LNCaP clone FGC (cell line): ENCODE measurements around the gene NT5C3A.
"Not testable (repeated sequence)": the region's sequence is repeated elsewhere in the genome, so short reads cannot be mapped to it uniquely, and the experiment has no call there.

Experiments used
- DNase-seq: peaks from one replicate; pipeline ENCODE4 v3.0.0-alpha.2; 2011; ENCODE audit warnings: low read depth
- H3K4me3 ChIP-seq: 2 replicates; pipeline ENCODE4 v1.5.1; 2011; ENCODE audit warnings: mild to moderate bottlenecking, low read depth, low read length, control low read depth
- TF ChIP-seq, protein P1 (sequence below): IDR thresholded peaks from 2 replicates; pipeline ENCODE4 v1.5.1; 2012; ENCODE audit warnings: mild to moderate bottlenecking; ENCODE audit not compliant: control insufficient read depth, insufficient read depth; ENCODE audit errors: extremely low read depth

NT5C3A gene

DNA sequence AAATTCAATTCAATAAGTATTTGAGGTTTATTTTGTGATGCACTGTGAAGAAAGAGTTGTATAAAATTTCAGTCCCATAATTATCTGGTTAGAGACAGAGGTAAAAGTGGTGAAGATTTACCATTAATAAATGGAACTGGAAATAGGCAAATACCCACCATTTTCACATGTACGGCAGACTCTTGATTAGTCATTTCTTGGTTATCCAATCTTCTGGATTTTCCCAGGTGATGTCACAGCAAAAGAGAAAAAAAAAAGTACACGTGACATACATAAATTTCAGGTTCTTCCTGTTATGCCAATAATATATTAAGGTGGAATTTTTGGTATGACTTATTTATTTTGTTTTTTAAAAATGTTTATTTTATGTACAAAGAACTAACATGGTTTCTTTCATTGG, 26.8 kb downstream of the NT5C3A start:
- no peak overlapping the region for H3K4me3 ChIP-seq
- TF ChIP-seq, protein P1, sequence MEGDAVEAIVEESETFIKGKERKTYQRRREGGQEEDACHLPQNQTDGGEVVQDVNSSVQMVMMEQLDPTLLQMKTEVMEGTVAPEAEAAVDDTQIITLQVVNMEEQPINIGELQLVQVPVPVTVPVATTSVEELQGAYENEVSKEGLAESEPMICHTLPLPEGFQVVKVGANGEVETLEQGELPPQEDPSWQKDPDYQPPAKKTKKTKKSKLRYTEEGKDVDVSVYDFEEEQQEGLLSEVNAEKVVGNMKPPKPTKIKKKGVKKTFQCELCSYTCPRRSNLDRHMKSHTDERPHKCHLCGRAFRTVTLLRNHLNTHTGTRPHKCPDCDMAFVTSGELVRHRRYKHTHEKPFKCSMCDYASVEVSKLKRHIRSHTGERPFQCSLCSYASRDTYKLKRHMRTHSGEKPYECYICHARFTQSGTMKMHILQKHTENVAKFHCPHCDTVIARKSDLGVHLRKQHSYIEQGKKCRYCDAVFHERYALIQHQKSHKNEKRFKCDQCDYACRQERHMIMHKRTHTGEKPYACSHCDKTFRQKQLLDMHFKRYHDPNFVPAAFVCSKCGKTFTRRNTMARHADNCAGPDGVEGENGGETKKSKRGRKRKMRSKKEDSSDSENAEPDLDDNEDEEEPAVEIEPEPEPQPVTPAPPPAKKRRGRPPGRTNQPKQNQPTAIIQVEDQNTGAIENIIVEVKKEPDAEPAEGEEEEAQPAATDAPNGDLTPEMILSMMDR, result no peak

DNA sequence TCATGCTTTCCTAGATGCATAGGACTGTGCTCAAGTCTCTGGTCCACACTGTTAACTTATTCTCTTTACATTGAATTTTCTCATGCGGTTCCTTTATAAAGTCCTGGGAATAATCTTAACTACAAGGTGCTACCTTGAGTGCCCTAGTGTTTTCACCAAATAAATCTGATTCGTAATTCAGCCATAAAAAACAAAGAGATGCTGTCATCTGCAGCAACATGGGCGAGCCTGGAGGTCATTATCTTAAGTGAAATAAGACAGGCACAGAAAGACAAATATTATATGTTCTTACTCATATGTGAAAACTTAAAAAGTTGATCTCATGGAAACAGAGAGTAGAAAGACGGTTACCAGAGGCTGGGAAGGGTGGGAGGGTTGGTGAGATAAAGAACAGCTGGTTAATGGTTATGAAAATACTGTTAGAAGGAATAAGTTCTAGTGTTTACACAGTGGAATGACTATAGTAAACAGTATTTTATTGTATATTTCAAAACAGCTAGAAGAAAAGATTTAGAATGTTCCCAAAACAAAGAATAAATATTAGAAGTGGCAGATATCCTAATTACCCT, 38.3 kb downstream of the NT5C3A start:
- TF ChIP-seq, protein P1, result no peak
- no peak for DNase-seq
- no peak overlapping the region for H3K4me3 ChIP-seq

More for the DNA sequence above, 26.8 kb downstream of the NT5C3A start:
- no peak for DNase-seq

DNA sequence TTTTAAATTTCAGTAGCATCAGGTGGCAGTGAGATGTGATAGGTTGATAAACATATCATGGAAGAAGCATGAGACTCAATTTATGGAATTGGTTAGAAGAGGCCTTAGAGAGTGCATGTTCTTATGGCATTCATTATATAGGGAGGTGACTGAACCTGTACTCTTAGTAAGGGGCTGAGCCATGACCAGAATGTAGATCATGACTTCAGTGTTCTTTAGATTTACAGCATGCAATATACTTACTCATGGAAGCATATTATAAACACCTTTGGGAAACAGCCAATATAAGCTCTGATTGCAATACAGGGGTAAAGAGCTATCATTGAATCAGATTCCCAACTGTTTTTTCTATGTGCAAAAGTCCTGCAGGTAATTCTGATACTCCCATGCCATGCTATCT, 50.2 kb downstream of the NT5C3A start:
- no peak for DNase-seq
- TF ChIP-seq, protein P1, result no peak
- no peak overlapping the region for H3K4me3 ChIP-seq

DNA sequence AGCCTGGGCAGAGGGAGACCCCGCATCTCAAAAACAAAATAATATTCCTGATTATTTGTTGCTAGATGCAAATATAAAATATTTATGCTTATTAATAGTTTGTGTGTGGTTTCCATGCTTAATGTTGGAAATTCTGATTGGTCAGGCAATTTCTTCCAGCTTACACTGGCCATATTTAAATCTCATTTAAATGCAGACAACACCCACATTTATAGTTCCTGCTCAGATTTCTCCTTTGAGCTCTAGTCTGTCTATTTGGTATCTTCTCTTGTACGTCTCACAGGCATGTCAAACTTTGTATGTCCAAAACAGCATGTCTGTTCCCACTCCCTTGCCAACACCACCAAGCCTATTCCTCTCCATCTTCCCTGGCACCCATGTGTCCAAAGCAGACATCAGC, 52.8 kb downstream of the NT5C3A start:
- H3K4me3 ChIP-seq, result no peak overlapping the region
- TF ChIP-seq, protein P1, result no peak
- no peak for DNase-seq

DNA sequence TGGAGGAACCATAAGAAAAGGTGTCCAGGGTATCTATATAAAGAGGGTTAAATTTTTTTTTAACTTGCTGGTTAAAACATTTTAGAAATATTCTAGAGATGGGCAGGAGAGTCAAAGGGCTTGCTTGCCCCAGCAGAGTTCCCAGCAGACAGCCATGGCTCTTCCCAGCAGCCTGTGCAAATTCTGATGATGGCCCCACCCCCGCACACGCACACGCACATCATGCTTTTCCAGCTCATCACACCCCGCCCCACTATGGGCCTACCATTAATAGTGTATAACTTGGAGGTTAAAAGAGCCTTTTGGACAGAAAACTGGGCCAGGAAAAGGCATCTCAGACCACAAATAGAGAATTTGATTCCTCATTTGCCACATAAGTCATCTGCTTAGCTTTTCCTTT, 56.9 kb downstream of the NT5C3A start:
- not testable (repeated sequence) for DNase-seq

DNA sequence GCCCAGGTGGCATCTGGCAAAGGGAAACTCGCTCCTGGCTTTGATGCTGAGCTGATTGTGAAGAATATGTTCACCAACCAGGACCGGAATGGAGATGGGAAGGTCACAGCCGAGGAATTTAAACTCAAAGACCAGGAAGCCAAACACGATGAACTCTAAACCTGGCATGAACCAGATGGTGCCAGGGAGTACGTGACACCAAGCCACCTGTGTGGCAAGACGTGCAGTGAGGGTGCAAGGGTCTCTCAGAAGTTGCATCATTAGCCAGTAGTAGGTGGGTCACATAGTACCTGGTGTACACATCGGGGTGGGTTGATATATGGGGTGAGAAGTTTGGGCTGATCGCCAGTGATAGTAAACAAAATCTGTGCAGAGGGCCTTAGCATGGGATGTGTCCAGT, 57.4 kb downstream of the NT5C3A start:
- not testable (repeated sequence) for DNase-seq, H3K4me3 ChIP-seq

More for the DNA sequence above, 56.9 kb downstream of the NT5C3A start:
- not testable (repeated sequence) for H3K4me3 ChIP-seq

DNA sequence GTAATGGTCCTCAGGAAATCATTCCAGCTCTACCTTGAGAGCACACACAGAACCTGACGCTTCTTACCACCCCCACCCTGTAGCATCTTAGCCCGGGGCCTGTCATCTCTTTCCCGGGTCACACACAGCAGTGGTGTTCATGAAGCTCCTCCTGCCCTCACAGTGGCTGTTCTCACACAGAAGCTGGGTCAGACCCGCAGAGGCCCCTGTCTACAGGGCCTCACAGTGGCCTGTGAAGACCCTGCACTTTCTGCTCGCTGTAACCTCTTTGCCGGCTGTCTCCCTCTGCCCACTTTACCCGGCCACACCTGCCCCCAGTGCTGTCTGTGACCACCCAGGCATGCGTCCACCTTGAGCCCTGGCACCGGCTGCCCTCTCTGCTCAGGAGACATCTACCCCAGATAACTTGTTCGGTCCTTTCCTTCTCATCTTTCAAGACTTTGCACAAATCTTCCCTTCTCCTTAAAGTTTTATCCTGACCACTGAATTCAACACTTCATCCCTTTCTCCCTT, 58.4 kb downstream of the NT5C3A start:
- H3K4me3 ChIP-seq, DNase-seq: not testable (repeated sequence)

DNA sequence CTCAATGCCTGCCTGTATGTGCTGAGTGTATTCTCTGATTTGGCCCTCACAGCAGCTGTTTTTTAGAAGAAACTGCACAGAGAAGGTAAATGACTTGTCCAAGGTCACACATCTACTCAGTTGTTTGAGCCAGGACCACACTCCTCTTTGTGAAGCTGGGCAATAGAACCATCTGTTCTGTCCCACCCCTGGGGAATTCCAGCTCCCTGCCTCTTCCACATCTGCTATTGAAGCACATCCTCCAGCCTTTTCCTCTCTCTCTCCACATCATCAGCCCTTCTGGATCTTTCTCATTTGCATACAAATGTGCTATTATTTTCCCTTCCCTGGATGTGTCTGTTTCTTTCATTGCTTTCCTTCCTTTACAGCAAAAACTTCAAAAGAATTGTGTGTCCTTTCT, 59.5 kb downstream of the NT5C3A start:
- not testable (repeated sequence) for DNase-seq, H3K4me3 ChIP-seq

DNA sequence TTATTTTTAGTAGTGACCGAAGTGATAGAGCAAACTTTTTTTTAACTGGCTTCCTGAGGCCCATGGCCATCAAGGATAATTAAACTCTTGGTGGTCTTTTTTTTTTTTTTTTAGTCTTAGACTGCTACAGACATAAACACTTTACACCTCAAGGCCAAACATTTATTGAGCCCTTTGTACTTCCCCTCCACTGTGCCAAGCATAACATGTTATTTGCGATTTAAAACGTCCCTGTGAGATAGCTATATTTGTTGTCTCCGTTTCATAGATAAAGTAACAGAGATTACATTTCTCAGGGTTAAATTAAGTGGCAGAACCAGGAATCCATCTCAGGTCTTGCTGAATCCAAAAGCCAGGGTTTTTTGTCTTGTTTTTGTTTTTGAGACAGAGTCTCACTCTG, 63.2 kb downstream of the NT5C3A start:
- not testable (repeated sequence) for DNase-seq

DNA sequence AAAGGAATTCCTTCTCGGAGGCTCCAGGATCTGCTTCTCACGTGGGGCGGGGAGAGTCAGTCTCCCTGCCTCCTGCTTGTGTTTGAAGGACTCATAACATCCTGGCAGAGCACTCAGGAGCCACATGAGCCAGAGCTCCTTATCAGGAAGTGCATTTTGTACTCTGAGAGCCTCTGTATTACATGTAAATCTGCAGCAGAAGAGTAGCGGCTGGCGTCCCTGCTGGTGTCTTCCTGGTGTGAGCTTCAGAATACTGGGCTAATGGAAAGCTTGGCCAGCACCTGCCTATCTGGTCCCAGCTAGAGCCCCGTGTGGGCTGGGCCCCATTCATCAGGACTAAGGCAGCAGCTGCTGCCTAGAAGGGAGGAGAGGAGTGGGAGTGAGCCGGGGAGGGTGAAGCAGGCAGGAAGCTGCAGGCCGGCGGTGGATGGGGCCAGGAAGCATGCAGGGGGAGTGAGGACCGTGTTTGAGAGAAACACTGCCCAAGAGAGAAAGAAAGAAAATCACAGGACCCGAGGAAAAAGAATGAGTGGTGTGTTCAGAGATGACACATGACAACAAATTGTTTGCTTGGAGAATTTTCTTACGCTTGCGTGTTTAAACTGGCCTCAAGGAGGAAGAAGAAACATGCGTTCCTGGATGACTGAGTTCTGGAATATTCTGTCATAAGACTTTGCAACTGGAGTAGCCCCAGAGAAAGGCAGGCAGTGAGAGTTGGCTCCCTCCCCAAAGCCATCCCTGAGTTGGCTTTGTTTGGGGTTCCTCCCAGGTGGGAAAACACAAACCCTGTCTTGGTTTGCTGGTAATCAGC, 64.0 kb downstream of the NT5C3A start:
- DNase-seq, result peak; percentile 35
- H3K4me3 ChIP-seq, result not testable (repeated sequence)

More for the DNA sequence above, 63.2 kb downstream of the NT5C3A start:
- H3K4me3 ChIP-seq, result not testable (repeated sequence)

DNA sequence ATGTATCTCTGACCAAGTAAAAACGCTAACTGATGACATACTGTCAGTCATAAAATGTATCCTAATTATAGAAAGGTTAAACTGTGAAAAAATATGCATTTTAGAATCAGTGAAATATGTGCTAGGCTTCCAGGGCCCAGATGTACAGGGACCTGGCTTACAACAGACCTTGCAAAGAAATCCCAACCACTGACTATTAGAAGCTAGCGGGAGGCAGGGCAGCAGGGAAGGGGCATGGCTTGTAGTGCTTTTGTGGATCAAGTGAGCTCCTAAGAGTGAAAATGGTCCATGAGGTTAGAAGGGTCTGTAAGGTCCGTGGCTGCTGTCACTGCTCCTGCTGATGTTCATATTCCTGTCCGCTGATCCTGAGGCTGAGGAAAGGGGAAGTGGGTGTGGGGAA, 64.6 kb downstream of the NT5C3A start:
- H3K4me3 ChIP-seq, DNase-seq: not testable (repeated sequence)

DNA sequence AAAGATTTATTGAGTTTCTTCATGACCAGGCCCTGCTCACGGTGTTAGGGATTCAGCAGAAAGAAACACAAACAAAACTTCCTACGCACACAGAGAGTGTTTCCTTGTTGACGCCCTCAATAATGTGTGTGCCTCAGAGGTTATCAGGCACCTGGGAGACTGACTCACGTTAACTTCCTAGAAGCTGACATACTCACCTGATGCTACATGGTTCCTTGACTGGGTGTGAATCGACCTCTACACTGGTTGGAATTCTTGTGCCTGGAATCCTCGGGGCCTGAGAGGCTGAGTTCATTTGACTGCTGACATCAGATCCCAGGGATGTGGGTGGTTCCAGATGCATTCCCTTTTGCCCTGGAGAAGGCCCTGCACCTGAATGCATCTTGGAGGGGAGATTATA, 69.8 kb downstream of the NT5C3A start:
- not testable (repeated sequence) for DNase-seq, H3K4me3 ChIP-seq

DNA sequence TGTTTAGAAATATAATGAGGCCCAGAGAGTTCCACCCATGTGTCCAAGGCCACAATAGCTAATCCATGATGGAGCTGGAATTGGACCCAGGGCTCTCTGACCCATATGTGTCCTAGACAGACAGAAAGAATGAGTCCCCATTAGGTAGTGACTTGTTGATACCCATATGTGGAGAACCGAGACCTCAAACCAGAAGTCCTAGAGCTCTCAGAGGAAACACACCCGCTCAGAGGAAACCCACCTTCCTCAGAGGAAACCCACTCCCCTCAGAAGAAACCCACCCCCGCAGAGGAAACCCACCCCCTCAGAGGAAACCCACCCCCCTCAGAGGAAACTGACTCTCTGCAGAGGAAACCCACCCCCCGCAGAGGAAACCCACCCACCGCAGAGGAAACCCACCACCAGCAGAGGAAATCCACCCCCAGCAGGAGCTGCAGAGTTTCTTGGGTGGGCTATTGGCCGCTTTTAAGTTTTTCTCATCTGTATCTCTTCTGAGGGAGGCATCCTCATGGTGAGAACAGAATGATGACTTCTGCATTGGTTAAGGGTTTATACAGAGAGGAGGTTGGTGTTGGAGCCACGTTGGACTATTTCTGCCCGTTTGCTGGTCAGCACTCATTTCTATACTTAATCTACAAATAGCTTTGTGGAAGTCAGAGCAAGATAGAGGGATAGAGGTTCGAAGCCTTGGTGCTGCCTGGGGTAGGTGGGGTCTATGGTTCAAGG, 70.4 kb downstream of the NT5C3A start:
- not testable (repeated sequence) for H3K4me3 ChIP-seq, DNase-seq
